ENCODE results near the gene SCN10A. TPM values are rescaled to one million over a fixed set of nuclear protein-coding genes. Genes with fewer than 3 reads are reported as not detected.

Gene SCN10A
- total RNA-seq, 1 experiment from 2014 or later: not detected

GRCh38 chr3:38662544-38662943 is 153.5 kb downstream of the SCN10A start:
- Mint-ChIP-seq H3K9me3 (peaks cover 27% of the 10 kb centered on the region), H3K4me1 (peaks cover 8% of the 10 kb centered on the region), H3K27ac (no peak overlapping the region), H3K4me3 (no peak overlapping the region), H3K36me3 (peaks cover 10% of the 10 kb centered on the region), H3K27me3 (ENCODE audit: low read depth) (peaks cover 7% of the 10 kb centered on the region)
- ChIA-PET POLR2A (no interaction called here), CTCF (interaction anchor here (0.6 to 11.1 kb wide), 34 partner anchors 10 to 659 kb away, joined by 3 to 198 read pairs (median 4); partner anchors contain the start of genes EXOG, SCN5A and XYLB)
- DNase-seq (ENCODE audit: low spot score) (peak; percentile 42), ATAC-seq (peak; percentile 96)
- TF ChIP-seq CTCF (IDR thresholded peaks at IDR 0.05): peak; percentile 61
- no peak for TF ChIP-seq PREB (CRISPR knock-in tag; IDR thresholded peaks at IDR 0.05; ENCODE audit: borderline replicate concordance)

GRCh38 chr3:38658841-38659240 is 157.2 kb downstream of the SCN10A start:
- CTCF ChIA-PET: interaction anchor here (0.7 to 11.1 kb wide), 13 partner anchors 8 to 341 kb away, joined by 3 to 198 read pairs (median 7); no protein-coding TSS in a partner anchor

GRCh38 chr3:38657369-38657768 is 158.6 kb downstream of the SCN10A start:
- CTCF ChIA-PET: interaction anchor here (0.6 to 11.1 kb wide), 9 partner anchors 12 to 343 kb away, joined by 3 to 198 read pairs (median 9); partner anchors contain the start of genes EXOG and XYLB
- peaks cover 18% of the 10 kb centered on the region for H3K27me3 Mint-ChIP-seq (ENCODE audit: low read depth)
- H3K4me1 Mint-ChIP-seq: peaks cover 21% of the 10 kb centered on the region
- DNase-seq (ENCODE audit: low spot score): no peak
- H3K36me3 Mint-ChIP-seq: peaks cover 4% of the 10 kb centered on the region; the same call in 1 of the 2 replicates
- no peak for TF ChIP-seq ZNF138 (CRISPR knock-in tag; conservative IDR thresholded peaks at IDR 0.05)
- POLR2A ChIA-PET: no interaction called here
- no peak overlapping the region for H3K4me3 Mint-ChIP-seq
- peak; percentile 32; the same call in 1 of the 2 replicates for ATAC-seq
- H3K9me3 Mint-ChIP-seq: peaks cover 16% of the 10 kb centered on the region
- no peak overlapping the region for H3K27ac Mint-ChIP-seq

More at GRCh38 chr3:38658841-38659240, 157.2 kb downstream of the SCN10A start:
- Mint-ChIP-seq H3K27ac (no peak overlapping the region), H3K27me3 (ENCODE audit: low read depth) (peaks cover 13% of the 10 kb centered on the region), H3K4me3 (no peak overlapping the region), H3K9me3 (peaks cover 26% of the 10 kb centered on the region), H3K36me3 (peaks cover 10% of the 10 kb centered on the region), H3K4me1 (peaks cover 21% of the 10 kb centered on the region)
- POLR2A ChIA-PET: no interaction called here
- no peak for DNase-seq (ENCODE audit: low spot score)
- TF ChIP-seq ZNF138 (CRISPR knock-in tag; conservative IDR thresholded peaks at IDR 0.05): no peak
- TF ChIP-seq MLX (CRISPR knock-in tag; IDR thresholded peaks at IDR 0.05): no peak
- TF ChIP-seq TP53 (CRISPR knock-in tag; IDR thresholded peaks at IDR 0.05): no peak
- TF ChIP-seq ZNF423 (CRISPR knock-in tag; IDR thresholded peaks at IDR 0.05): no peak
- no peak for TF ChIP-seq SOX15 (CRISPR knock-in tag; IDR thresholded peaks at IDR 0.05)
- no peak for TF ChIP-seq GRHL2 (CRISPR knock-in tag; IDR thresholded peaks at IDR 0.05; ENCODE audit: insufficient replicate concordance, severe bottlenecking)
- no peak for TF ChIP-seq RELA (CRISPR knock-in tag; IDR thresholded peaks at IDR 0.05; ENCODE audit: borderline replicate concordance)
- no peak for TF ChIP-seq ATF6 (CRISPR knock-in tag; IDR thresholded peaks at IDR 0.05)
- TF ChIP-seq ZNF671 (CRISPR knock-in tag; IDR thresholded peaks at IDR 0.05): no peak
- TF ChIP-seq ZNF263 (CRISPR knock-in tag; IDR thresholded peaks at IDR 0.05; ENCODE audit: low read depth): no peak
- TF ChIP-seq CREM (CRISPR knock-in tag; IDR thresholded peaks at IDR 0.05): no peak
- TF ChIP-seq NR3C1 (CRISPR knock-in tag; conservative IDR thresholded peaks at IDR 0.05; ENCODE audit: low read depth): no peak
- TF ChIP-seq TEAD4 (CRISPR knock-in tag; IDR thresholded peaks at IDR 0.05): no peak
- TF ChIP-seq E2F5 (CRISPR knock-in tag; IDR thresholded peaks at IDR 0.05): no peak
- no peak for TF ChIP-seq IRF2 (CRISPR knock-in tag; IDR thresholded peaks at IDR 0.05; ENCODE audit: borderline replicate concordance, low read depth)
- 0 out of 2 replicates have a peak, but pooled peaks have one; percentile 3 for ATAC-seq
